Lung (tissue), 12 donors: ENCODE data around the gene KCNMA1. TPM values are rescaled to one million over a fixed set of nuclear protein-coding genes. Genes with fewer than 3 reads are reported as not detected.

ENCODE experiments used
- ATAC-seq: fragments of 200-7000 bp; cut with Tn5 transposase; one replicate; pipeline ENCODE4 v1.9.1; 2020; ENCODE audit warnings: moderate number of reproducible peaks; ENCODE audit not compliant: insufficient read depth, low FRiP score
- DNase-seq, 3 donors: peaks; one replicate each; pipeline ENCODE4 v3.0.0-alpha.2; 2013 to 2017
- H3K27ac ChIP-seq, 2 donors: one replicate each; pipeline ENCODE4 v1.5.1; 2013; ENCODE audit warnings: mild to moderate bottlenecking in 2 of 2, moderate library complexity in 2 of 2, control low read depth in 1 of 2, inconsistent platforms in 1 of 2, low read depth in 1 of 2, low read length in 1 of 2
- H3K27me3 ChIP-seq, 3 donors: one replicate each; pipeline ENCODE4 v1.5.1; 2013; ENCODE audit warnings: low read length in 2 of 3; ENCODE audit not compliant: control insufficient read depth in 3 of 3, insufficient read depth in 3 of 3
- H3K36me3 ChIP-seq, 4 donors: one replicate each; pipeline ENCODE4 v1.5.1; 2013; ENCODE audit warnings: low read length in 4 of 4, mild to moderate bottlenecking in 1 of 4, moderate library complexity in 1 of 4; ENCODE audit not compliant: control insufficient read depth in 4 of 4, insufficient read depth in 4 of 4
- H3K4me1 ChIP-seq, 5 donors: one replicate each; pipeline ENCODE4 v1.5.1; 2013; ENCODE audit warnings: low read length in 5 of 5, mild to moderate bottlenecking in 2 of 5, moderate library complexity in 1 of 5; ENCODE audit not compliant: control insufficient read depth in 5 of 5, insufficient read depth in 5 of 5
- H3K4me3 ChIP-seq: one replicate; pipeline ENCODE4 v1.5.1; 2013; ENCODE audit warnings: mild to moderate bottlenecking, control low read depth, moderate library complexity
- H3K9ac ChIP-seq, 2 donors: one replicate each; pipeline ENCODE4 v1.5.1; 2013; ENCODE audit warnings: low read length in 2 of 2, control low read depth in 1 of 2; ENCODE audit not compliant: insufficient read depth in 1 of 2
- H3K9me3 ChIP-seq, 4 donors: one replicate each; pipeline ENCODE4 v1.5.1; 2013; ENCODE audit warnings: low read length in 3 of 4, mild to moderate bottlenecking in 1 of 4, moderate library complexity in 1 of 4; ENCODE audit not compliant: control insufficient read depth in 4 of 4, insufficient read depth in 3 of 4
- WGBS, 2 donors: extraction: QIAGEN DNeasy Blood & Tissue Kit; methylation state at CpG; one replicate each; pipeline ENCODE4 v1.1.7; 2013; 5-methylcytosine and 5-hydroxymethylcytosine counted together
- polyA plus RNA-seq, 2 donors: library from polyadenylated mRNA; stranded (reverse); fragments of 200-250 nt; gene quantifications; one replicate each; pipeline ENCODE4 v1.2.1, GENCODE V29; 2013
- total RNA-seq, 2 donors: library from RNA; depleted of rRNA in 1 of 2; stranded (reverse); fragments of >200 nt in 1 of 2; gene quantifications; one replicate each; pipeline ENCODE4 v1.2.1, GENCODE V29; 2014 to 2021
- TF ChIP-seq, protein P1 (sequence below): IDR thresholded peaks from 2 replicates; pipeline ENCODE4 v1.5.1; 2012; ENCODE audit warnings: mild to moderate bottlenecking; ENCODE audit errors: control extremely low read depth, extremely low read depth
- donor health status: control.
- donor health status: control.
- donor health status: Bipolar disorder and iron deficiency.
- donor health status: healthy.
- donor health status: DM: yes; HTN: yes; CAD: no.

The KCNMA1 gene
- total and polyA plus RNA-seq, 4 donors = 3.8 to 13.0 (median 5.5) TPM

DNA sequence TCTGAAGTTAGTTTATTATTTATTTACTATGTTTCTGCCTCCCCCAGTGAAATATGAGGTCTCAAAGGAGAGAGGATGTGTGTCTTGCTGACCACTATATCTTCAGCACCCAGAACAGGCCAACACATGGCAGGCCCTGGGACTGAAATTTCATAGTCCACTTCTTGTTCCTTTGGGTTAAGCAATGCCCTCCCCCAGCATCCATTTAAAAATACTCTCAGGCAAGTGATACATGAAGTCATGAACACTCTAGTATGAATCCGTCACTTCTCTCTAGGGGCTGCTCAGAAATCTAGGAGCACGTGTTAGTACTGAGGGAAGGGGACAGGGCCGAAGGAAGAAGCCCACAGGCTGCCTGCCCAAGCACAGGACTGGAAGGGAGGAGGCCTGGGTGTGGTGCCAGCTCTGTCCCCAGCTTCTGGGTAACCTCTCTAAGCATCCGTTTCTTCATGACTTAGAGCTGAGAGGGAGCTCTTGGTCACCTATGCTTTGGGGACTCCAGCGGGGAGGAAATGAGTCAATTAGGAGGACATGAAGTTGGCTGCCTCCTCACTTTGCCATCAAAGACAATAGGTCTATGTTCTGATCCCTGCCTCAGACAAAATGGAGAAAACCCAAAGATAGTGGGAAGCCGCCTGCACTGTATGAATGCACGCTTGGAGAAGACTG, 119.2 kb downstream of the KCNMA1 start:
- Histone ChIP-seq H3K9ac (no peak overlapping the region), H3K27me3 (no peaks in the 10 kb centered on the region), H3K4me1 (no peaks in the 10 kb centered on the region), H3K9me3 (peaks cover 0 to 5% (median 0%) of the 10 kb centered on the region in 4 donors), H3K27ac (no peak overlapping the region), H3K4me3 (no peak overlapping the region), H3K36me3 (no peaks in the 10 kb centered on the region)
- 89 to 94% methylated on average over 7 of the region's 7 CpGs for WGBS, 2 donors
- DNase-seq = no peak
- ATAC-seq = no peak
- TF ChIP-seq, protein P1, sequence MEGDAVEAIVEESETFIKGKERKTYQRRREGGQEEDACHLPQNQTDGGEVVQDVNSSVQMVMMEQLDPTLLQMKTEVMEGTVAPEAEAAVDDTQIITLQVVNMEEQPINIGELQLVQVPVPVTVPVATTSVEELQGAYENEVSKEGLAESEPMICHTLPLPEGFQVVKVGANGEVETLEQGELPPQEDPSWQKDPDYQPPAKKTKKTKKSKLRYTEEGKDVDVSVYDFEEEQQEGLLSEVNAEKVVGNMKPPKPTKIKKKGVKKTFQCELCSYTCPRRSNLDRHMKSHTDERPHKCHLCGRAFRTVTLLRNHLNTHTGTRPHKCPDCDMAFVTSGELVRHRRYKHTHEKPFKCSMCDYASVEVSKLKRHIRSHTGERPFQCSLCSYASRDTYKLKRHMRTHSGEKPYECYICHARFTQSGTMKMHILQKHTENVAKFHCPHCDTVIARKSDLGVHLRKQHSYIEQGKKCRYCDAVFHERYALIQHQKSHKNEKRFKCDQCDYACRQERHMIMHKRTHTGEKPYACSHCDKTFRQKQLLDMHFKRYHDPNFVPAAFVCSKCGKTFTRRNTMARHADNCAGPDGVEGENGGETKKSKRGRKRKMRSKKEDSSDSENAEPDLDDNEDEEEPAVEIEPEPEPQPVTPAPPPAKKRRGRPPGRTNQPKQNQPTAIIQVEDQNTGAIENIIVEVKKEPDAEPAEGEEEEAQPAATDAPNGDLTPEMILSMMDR = no peak

DNA sequence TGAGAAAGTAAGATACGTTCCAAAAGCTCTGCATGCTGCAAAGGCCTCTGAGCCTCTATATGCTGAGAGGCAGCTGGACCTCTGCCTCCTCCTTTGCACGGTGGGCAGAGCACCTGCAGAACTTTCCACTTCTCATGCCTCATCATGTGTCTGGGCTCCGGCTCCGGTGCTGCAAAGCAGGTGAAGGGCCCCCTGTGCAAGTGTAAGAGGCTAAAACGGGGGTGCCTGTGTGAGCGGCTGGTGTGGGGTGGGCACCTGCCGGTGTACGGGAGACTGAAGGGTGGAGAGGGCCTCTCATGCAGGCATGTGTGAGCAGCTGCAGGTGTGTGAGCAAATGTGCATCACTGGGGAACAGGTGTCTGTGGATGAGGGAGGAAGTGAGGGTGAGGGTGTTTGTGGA, 121.0 kb downstream of the KCNMA1 start:
- H3K36me3 ChIP-seq = no peaks in the 10 kb centered on the region
- DNase-seq (no peak), ATAC-seq (no peak)
- no peaks in the 10 kb centered on the region for H3K27me3 ChIP-seq
- H3K27ac ChIP-seq = no peak overlapping the region
- no peaks in the 10 kb centered on the region for H3K4me1 ChIP-seq
- H3K9me3 ChIP-seq = peaks cover 0 to 5% (median 0%) of the 10 kb centered on the region in 4 donors
- H3K4me3 ChIP-seq = no peak overlapping the region
- no peak overlapping the region for H3K9ac ChIP-seq
- 90 to 92% methylated on average over 8 of the region's 8 CpGs for WGBS, 2 donors
- TF ChIP-seq, protein P1 = no peak

DNA sequence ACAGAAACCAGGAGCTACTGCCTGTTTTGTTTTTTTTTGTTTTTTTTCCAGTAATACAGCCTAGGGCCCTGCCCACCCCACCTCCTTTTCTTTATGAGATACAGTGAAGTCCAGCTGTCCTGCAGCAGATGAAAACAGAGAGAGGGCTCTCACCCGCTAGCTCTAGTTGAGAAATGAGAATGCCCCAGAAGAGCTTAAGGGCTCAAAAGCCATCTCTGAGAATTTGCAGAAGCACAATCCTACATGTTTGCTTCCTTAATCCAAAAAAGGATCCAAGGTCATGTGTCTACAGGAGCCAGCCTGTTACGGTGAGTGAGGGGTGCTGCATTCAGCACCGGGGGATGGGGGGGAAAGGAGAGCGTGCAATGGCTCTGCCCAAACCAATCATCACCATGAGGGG, 122.7 kb downstream of the KCNMA1 start:
- Histone ChIP-seq H3K36me3 (no peaks in the 10 kb centered on the region), H3K27ac (no peak overlapping the region), H3K27me3 (no peaks in the 10 kb centered on the region), H3K4me3 (no peak overlapping the region), H3K4me1 (no peaks in the 10 kb centered on the region), H3K9me3 (peaks cover 0 to under 1% (median 0%) of the 10 kb centered on the region in 4 donors), H3K9ac (no peak overlapping the region)
- TF ChIP-seq, protein P1 = no peak
- ATAC-seq = no peak
- WGBS, 2 donors = 92 to 93% methylated on average over 4 of the region's 4 CpGs
- DNase-seq = no peak

DNA sequence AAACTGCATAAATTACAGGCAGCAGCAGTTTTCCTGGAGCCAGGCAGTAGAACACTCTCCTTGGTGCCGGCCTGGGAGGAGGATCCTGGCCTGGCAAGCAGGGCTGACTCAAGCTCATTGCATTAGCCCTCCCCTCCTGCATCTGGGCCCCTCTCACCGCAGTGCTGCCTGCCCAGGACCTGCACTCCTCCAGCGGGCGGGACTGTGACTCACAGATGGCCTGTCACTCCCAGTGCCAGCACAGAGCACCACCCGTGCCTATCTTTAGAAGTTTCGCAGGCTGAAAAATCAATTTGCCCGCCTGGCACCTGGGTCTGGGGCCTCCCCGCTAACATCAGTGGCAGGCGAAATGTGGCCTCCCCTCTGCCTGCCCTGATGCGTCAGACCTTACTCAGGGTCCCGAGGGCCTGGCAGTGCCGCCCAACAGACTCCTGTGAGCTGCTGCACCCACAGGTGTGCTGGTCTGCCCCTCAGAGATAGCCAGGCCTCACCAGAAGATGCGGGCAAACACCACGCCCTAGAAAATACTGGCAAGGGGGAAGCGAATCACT, 123.8 kb downstream of the KCNMA1 start:
- H3K9ac ChIP-seq = no peak overlapping the region

More for the DNA sequence above, 123.8 kb downstream of the KCNMA1 start:
- DNase-seq (no peak), ATAC-seq (no peak)
- no peaks in the 10 kb centered on the region for H3K9me3 ChIP-seq
- WGBS, 2 donors = 86 to 90% methylated on average over 15 of the region's 15 CpGs
- H3K27me3 ChIP-seq = no peaks in the 10 kb centered on the region
- TF ChIP-seq, protein P1 = no peak
- no peaks in the 10 kb centered on the region for H3K36me3 ChIP-seq
- no peak overlapping the region for H3K4me3 ChIP-seq
- no peaks in the 10 kb centered on the region for H3K4me1 ChIP-seq
- no peak overlapping the region for H3K27ac ChIP-seq
